Fibroblast of lung (primary cell): Measurements from ENCODE around the gene TMEM252.

Experiments used
- CTCF ChIP-seq, 2 donors: IDR thresholded peaks in 1 of 2; conservative IDR thresholded peaks in 1 of 2; 1 replicate in 1 of 2; 2 replicates in 1 of 2; pipeline ENCODE4 v1.5.1; 2011 to 2012; ENCODE audit warnings: low read length in 2 of 2, control low read depth in 1 of 2, inconsistent platforms in 1 of 2, low read depth in 1 of 2, mild to moderate bottlenecking in 1 of 2
- EZH2 ChIP-seq: IDR thresholded peaks from 2 replicates; pipeline ENCODE4 v1.5.1; 2012; ENCODE audit warnings: low read length, control low read depth, mild to moderate bottlenecking; ENCODE audit errors: missing control alignments

DNA sequence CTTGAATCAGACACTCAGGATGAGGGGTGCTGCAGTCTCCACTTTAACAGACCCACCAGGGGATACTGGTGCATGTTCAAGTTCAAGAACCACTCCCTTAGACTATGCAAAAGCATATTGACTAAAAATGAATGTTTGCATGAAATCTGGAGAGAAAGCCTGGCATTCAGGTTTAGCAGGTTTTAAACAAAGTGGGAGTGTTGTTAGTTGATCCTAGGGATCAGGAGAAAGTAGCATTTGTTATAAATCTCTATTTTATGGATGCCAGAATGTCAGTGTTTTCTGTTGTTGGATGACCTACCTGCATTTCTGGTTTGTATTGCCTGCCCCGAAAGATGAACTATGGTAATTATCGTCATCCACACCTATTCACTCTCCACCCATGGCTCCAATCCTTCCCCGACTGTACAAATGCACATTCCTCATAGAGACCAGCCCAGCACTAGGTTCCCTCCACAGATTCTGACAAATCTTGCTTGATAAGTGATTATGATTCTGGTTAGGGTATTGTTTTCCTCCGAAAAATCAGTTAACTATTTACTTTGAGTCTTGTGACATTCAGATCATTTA is 17.2 kb downstream of the TMEM252 start:
- no peak for TF ChIP-seq CTCF (conservative IDR thresholded peaks at IDR 0.05 in 1 of 2, IDR thresholded peaks at IDR 0.05 in 1 of 2; ENCODE audit: low read depth in 1 of 2, low read length in 2 of 2)
- TF ChIP-seq EZH2, result no peak
